Cortex of kidney (tissue), 1 donor: ENCODE data around the gene ARPC1B.
"Not testable (repeated sequence)": the region's sequence is repeated elsewhere in the genome, so short reads cannot be mapped to it uniquely, and the experiment has no call there.

ENCODE experiments used
- DNase-seq: peaks from one replicate; lab custom pipeline; 2025; lab: John Stamatoyannopoulos, UW

ARPC1B gene

GRCh38 chr7:99409806-99410205 lies 35.3 kb downstream of the ARPC1B start:
- DNase-seq, result no peak

- no peak for DNase-seq
Observed at GRCh38 chr7:99410635-99411034, 36.1 kb downstream of the ARPC1B start.

- not testable (repeated sequence) for DNase-seq
Observed at GRCh38 chr7:99415513-99416127, 41.1 kb downstream of the ARPC1B start.

GRCh38 chr7:99418260-99418659 lies 43.7 kb downstream of the ARPC1B start:
- DNase-seq, result no peak

GRCh38 chr7:99419323-99420021 lies 44.9 kb downstream of the ARPC1B start:
- DNase-seq, result no peak

- no peak for DNase-seq
Observed at GRCh38 chr7:99420213-99420612, 45.7 kb downstream of the ARPC1B start.

GRCh38 chr7:99420986-99421385 lies 46.5 kb downstream of the ARPC1B start:
- no peak for DNase-seq

- DNase-seq, result no peak
Observed at GRCh38 chr7:99422186-99422585, 47.7 kb downstream of the ARPC1B start.

- DNase-seq, result no peak
Observed at GRCh38 chr7:99422625-99423024, 48.1 kb downstream of the ARPC1B start.

- DNase-seq, result no peak
Observed at GRCh38 chr7:99424932-99425730, 50.6 kb downstream of the ARPC1B start.

GRCh38 chr7:99428972-99429566 lies 54.5 kb downstream of the ARPC1B start:
- no peak for DNase-seq

GRCh38 chr7:99429756-99430155 lies 55.2 kb downstream of the ARPC1B start:
- no peak for DNase-seq

- DNase-seq, result not testable (repeated sequence)
Observed at GRCh38 chr7:99431756-99432540, 57.4 kb downstream of the ARPC1B start.

GRCh38 chr7:99433158-99433557 lies 58.6 kb downstream of the ARPC1B start:
- no peak for DNase-seq

- no peak for DNase-seq
Observed at GRCh38 chr7:99437946-99438572, 63.5 kb downstream of the ARPC1B start.

- peak; percentile 93 for DNase-seq
Observed at GRCh38 chr7:99438573-99439480, 64.3 kb downstream of the ARPC1B start, which contains the start of the genes CPSF4 and PTCD1. Gene CPSF4, plus strand, starts transcription at chr7:99438943. Its CDS starts 140 bp downstream, at chr7:99439083. Gene PTCD1, minus strand, starts transcription at chr7:99438798. Its CDS starts 3,556 bp downstream, at chr7:99435242.

- no peak for DNase-seq
Observed at GRCh38 chr7:99440195-99440594, 65.7 kb downstream of the ARPC1B start.
